ENCODE measurements around the gene TMEM45A.

TMEM45A gene

GRCh38 chr3:100611221-100611620, 118.8 kb downstream of the TMEM45A start:
- DNase-seq: no peak

- DNase-seq: no peak
These were observed 121.4 kb downstream of the TMEM45A start for GRCh38 chr3:100613721-100614390.

GRCh38 chr3:100614941-100615340, 122.5 kb downstream of the TMEM45A start:
- no peak for DNase-seq

- DNase-seq: no peak
These were observed 123.3 kb downstream of the TMEM45A start for GRCh38 chr3:100615684-100616083.

- no peak for DNase-seq
These were observed 128.8 kb downstream of the TMEM45A start for GRCh38 chr3:100621251-100621650.

Measured in nucleus accumbens (tissue), 56 donors.